SH-SY5Y (cell line): Measurements from ENCODE around the gene PARD3.

ENCODE experiments used
- GATA2 ChIP-seq: IDR thresholded peaks from 2 replicates; pipeline ENCODE4 v1.6.1; 2011; ENCODE audit warnings: mild to moderate bottlenecking, low read depth, low read length
- GATA3 ChIP-seq: IDR thresholded peaks from 2 replicates; pipeline ENCODE4 v1.6.1; 2011; ENCODE audit warnings: low read depth, mild to moderate bottlenecking, low read length, moderate library complexity

DNA sequence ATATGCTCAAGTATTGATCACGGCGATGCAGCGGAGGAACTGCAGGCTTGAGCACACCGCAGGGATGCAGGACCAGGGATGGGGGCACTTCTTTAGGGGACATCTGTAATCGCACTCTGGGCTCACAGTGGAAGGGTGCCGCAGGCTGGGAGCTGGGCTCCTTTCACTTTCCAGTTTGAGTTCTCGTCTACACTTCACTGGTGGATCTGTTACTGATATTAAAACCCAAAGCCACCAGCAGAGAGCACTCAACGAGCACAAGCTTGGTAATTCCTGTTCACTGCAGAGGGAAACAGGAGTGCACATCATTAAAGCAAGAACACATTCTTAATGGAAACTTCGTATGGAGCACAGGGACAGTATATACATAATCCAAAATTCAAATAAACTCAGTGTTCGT lies 91.3 kb downstream of the PARD3 start:
- TF ChIP-seq GATA2 (no peak), GATA3 (no peak)
